Thoracic aorta (tissue), 2 donors: Measurements from ENCODE around the gene CYB561A3. TPM values are rescaled to one million over a fixed set of nuclear protein-coding genes. Genes with fewer than 3 reads are reported as not detected.

Experiments used
- ATAC-seq: fragments of 150-250 bp; one replicate; pipeline ENCODE4 v1.8.0; 2017; ENCODE audit warnings: low read depth; ENCODE audit not compliant: insufficient number of reproducible peaks, low FRiP score
- DNase-seq: peaks from one replicate; pipeline ENCODE4 v3.0.0-alpha.2; 2020; ENCODE audit warnings: low spot score
- H3K27ac ChIP-seq, 2 donors: fragments of 200-600 bp; sonication (generic); 1 replicate in 1 of 2; 2 replicates in 1 of 2; pipeline ENCODE4 v1.5.1; 2016; ENCODE audit warnings: mild to moderate bottlenecking in 2 of 2, moderate library complexity in 2 of 2
- H3K27me3 ChIP-seq: fragments of 200-600 bp; sonication (generic); replicated peaks from 2 replicates; pipeline ENCODE4 v1.6.0; 2016; ENCODE audit warnings: mild to moderate bottlenecking; ENCODE audit not compliant: insufficient read depth
- H3K36me3 ChIP-seq: fragments of 200-600 bp; sonication (generic); one replicate; pipeline ENCODE4 v1.5.1; 2016
- H3K4me1 ChIP-seq, 2 donors: fragments of 200-600 bp; sonication (generic); 1 replicate in 1 of 2; 2 replicates in 1 of 2; pipeline versions ENCODE4 v1.5.1 to v1.6.0; 2016; ENCODE audit warnings: low read depth in 2 of 2, mild to moderate bottlenecking in 1 of 2; ENCODE audit not compliant: control insufficient read depth in 1 of 2
- H3K4me3 ChIP-seq: fragments of 200-600 bp; sonication (generic); 2 replicates; pipeline ENCODE4 v1.5.1; 2016; ENCODE audit warnings: mild to moderate bottlenecking
- H3K9me3 ChIP-seq: fragments of 200-600 bp; sonication (generic); 2 replicates; pipeline ENCODE4 v1.5.1; 2016
- CTCF ChIP-seq: fragments of 200-600 bp; sonication (generic); IDR thresholded peaks from one replicate; pipeline ENCODE4 v1.5.1; 2019; ENCODE audit warnings: antibody characterized with exemption
- total RNA-seq, 2 donors: library from RNA; depleted of rRNA; stranded (reverse); fragments of >200 nt; gene quantifications; one replicate each; pipeline versions ENCODE4 v1.1.0 to v1.2.3, GENCODE V29; 2016

The CYB561A3 gene
- total RNA-seq, 2 donors from 2014 or later: 37.1 to 80.8 TPM

GRCh38 chr11:61334434-61335354, 27.0 kb downstream of the CYB561A3 start:
- H3K27ac ChIP-seq: no peak overlapping the region
- H3K4me3 ChIP-seq: no peak overlapping the region
- peaks cover 1% of the 10 kb centered on the region for H3K36me3 ChIP-seq
- no peaks in the 10 kb centered on the region for H3K9me3 ChIP-seq
- TF ChIP-seq CTCF: no peak
- no peaks in the 10 kb centered on the region for H3K27me3 ChIP-seq
- peaks cover 11 to 31% of the 10 kb centered on the region in 2 donors for H3K4me1 ChIP-seq
- ATAC-seq (no peak), DNase-seq (no peak)

- peak; percentile 16 for ATAC-seq
- H3K4me3 ChIP-seq: peak overlapping the region; percentile 94
- peak overlapping the region; percentile 88 to 91 for H3K27ac ChIP-seq
- DNase-seq: no peak
- TF ChIP-seq CTCF: no peak
- H3K27me3 ChIP-seq: no peaks in the 10 kb centered on the region
- H3K4me1 ChIP-seq: peaks cover 11 to 31% of the 10 kb centered on the region in 2 donors
- peaks cover 10% of the 10 kb centered on the region for H3K36me3 ChIP-seq
- H3K9me3 ChIP-seq: no peaks in the 10 kb centered on the region
Observed at GRCh38 chr11:61333550-61334433, 27.9 kb downstream of the CYB561A3 start.

GRCh38 chr11:61332797-61333549, 28.7 kb downstream of the CYB561A3 start, which contains the start of the genes DDB1 and TKFC:
Gene DDB1 (minus strand): TSS chr11:61333105. CDS start chr11:61332968, 137 bp downstream.
Gene TKFC (plus strand): TSS chr11:61333228. CDS start chr11:61334729, 1,501 bp downstream.
- H3K9me3 ChIP-seq: no peaks in the 10 kb centered on the region

GRCh38 chr11:61332281-61332796, 29.3 kb downstream of the CYB561A3 start:
- H3K27me3 ChIP-seq: no peaks in the 10 kb centered on the region
- no peaks in the 10 kb centered on the region for H3K9me3 ChIP-seq
- H3K4me3 ChIP-seq: peak overlapping the region; percentile 94
- no peak for TF ChIP-seq CTCF
- peaks cover 11 to 35% of the 10 kb centered on the region in 2 donors for H3K4me1 ChIP-seq
- ATAC-seq: no peak
- DNase-seq: no peak
- H3K36me3 ChIP-seq: peaks cover 10% of the 10 kb centered on the region
- H3K27ac ChIP-seq: peak overlapping the region; percentile 88 to 91

More at GRCh38 chr11:61332797-61333549, 28.7 kb downstream of the CYB561A3 start, which contains the start of the genes DDB1 and TKFC:
- peak within 1 kb of the TSS; percentile 94 for H3K4me3 ChIP-seq
- H3K4me1 ChIP-seq: peaks cover 11 to 31% of the 10 kb centered on the region in 2 donors
- no peaks in the 10 kb centered on the region for H3K27me3 ChIP-seq
- peak; percentile 70 for DNase-seq
- H3K27ac ChIP-seq: peak within 1 kb of the TSS; percentile 88 to 91
- peak; percentile 81 for ATAC-seq
- no peak for TF ChIP-seq CTCF
- H3K36me3 ChIP-seq: peaks cover 10% of the 10 kb centered on the region
